Natural killer cell (primary cell): ENCODE data around the gene ZCCHC8. TPM values are rescaled to one million over a fixed set of nuclear protein-coding genes. Genes with fewer than 3 reads are reported as not detected.

Experiments used
- ATAC-seq, 3 donors: fragments of 150-1000 bp in 2 of 3; fragments of 200-7000 bp in 1 of 3; cut with Tn5 transposase; 1 replicate in 1 of 3; 2 replicates in 2 of 3; pipeline ENCODE4 v1.10.0; 2021; ENCODE audit warnings: mild to moderate bottlenecking in 2 of 3, moderate library complexity in 2 of 3
- DNase-seq, 2 donors: peaks; one replicate each; pipeline versions ENCODE4 v3.0.0 to v3.0.0-alpha.2; 2013 to 2021; ENCODE audit warnings: mixed read lengths in 1 of 2
- H3K27ac ChIP-seq: one replicate; pipeline ENCODE4 v1.5.1; 2013; ENCODE audit warnings: mild to moderate bottlenecking, low read length
- H3K27me3 ChIP-seq: one replicate; pipeline ENCODE4 v1.6.1; 2013; ENCODE audit warnings: low read length; ENCODE audit not compliant: control insufficient read depth, insufficient read depth
- H3K36me3 ChIP-seq: one replicate; pipeline ENCODE4 v1.6.1; 2013; ENCODE audit warnings: low read length; ENCODE audit not compliant: control insufficient read depth, insufficient read depth
- H3K4me1 ChIP-seq: one replicate; pipeline ENCODE4 v1.6.1; 2013; ENCODE audit warnings: low read length; ENCODE audit not compliant: control insufficient read depth, insufficient read depth
- H3K4me3 ChIP-seq: one replicate; pipeline ENCODE4 v1.5.1; 2013; ENCODE audit warnings: low read length
- H3K9me3 ChIP-seq: one replicate; pipeline ENCODE4 v1.6.1; 2013; ENCODE audit warnings: low read length; ENCODE audit not compliant: control insufficient read depth, insufficient read depth
- H3K27ac Mint-ChIP-seq, 2 donors: one replicate each; pipeline ENCODE4 v1.8.0; 2022; ENCODE audit warnings: mild to moderate bottlenecking in 2 of 2, mixed read lengths in 2 of 2, moderate library complexity in 1 of 2
- H3K27me3 Mint-ChIP-seq, 2 donors: one replicate each; pipeline ENCODE4 v1.8.0; 2022; ENCODE audit warnings: low read depth in 2 of 2, mixed read lengths in 2 of 2
- H3K36me3 Mint-ChIP-seq: one replicate; pipeline ENCODE4 v1.8.0; 2022; ENCODE audit warnings: mixed read lengths
- H3K4me1 Mint-ChIP-seq, 2 donors: one replicate each; pipeline ENCODE4 v1.8.0; 2022; ENCODE audit warnings: mixed read lengths in 2 of 2
- H3K4me3 Mint-ChIP-seq: one replicate; pipeline ENCODE4 v1.8.0; 2022; ENCODE audit warnings: mild to moderate bottlenecking, moderate library complexity, mixed read lengths
- H3K9me3 Mint-ChIP-seq, 2 donors: one replicate each; pipeline ENCODE4 v1.8.0; 2022; ENCODE audit warnings: mixed read lengths in 2 of 2
- WGBS: methylation state at CpG from one replicate; pipeline ENCODE4 v1.1.7; 2013; ENCODE audit warnings: missing lambda C conversion rate; ENCODE audit not compliant: insufficient coverage; 5-methylcytosine and 5-hydroxymethylcytosine counted together
- intact Hi-C: fragments of 100-400 bp; cut with micrococcal nuclease; formaldehyde crosslinking; loops from one replicate; pipeline ENCODE4 v1.14.2; 2022
- total RNA-seq, 4 donors: library from RNA; stranded (reverse); fragments of 120-200 nt in 1 of 4; gene quantifications; one replicate each; pipeline versions ENCODE4 v1.2.3 to v1.2.4, GENCODE V29; 2013 to 2022
- TF ChIP-seq, protein P1 (sequence below): fragments of 200-600 bp; IDR thresholded peaks from one replicate; pipeline ENCODE4 v1.8.0; 2022; ENCODE audit warnings: antibody characterized with exemption

The ZCCHC8 gene
- total RNA-seq, 3 donors from 2014 or later (not counting 1 experiment from before 2014, with no cell fraction given): 57.7 to 71.6 (median 66.6) TPM

DNA sequence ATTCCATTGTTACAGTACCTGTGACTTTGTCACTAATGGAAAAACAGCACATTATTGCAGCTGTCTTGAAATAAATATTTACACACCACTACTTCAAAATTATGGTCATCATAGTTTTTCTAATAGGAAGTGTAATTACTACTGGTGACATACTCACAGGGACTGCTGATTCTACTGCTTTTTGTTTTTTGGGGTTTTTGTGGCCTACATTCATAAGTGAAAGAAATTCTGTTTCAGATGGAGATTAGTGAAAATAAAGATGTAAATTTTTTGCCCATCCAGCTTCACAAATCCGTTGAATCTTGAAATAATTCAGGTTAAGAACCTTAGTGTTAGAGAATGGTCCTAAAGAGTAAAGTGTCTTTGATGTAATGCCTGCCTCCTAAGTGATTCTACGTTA is 43.8 kb upstream of the ZCCHC8 start:
- H3K36me3 Mint-ChIP-seq: peaks cover 5% of the 10 kb centered on the region
- intact Hi-C loops: no loop called here
- no peak for ATAC-seq
- Histone ChIP-seq H3K27ac (no peak overlapping the region), H3K27me3 (no peaks in the 10 kb centered on the region), H3K36me3 (peaks cover 22% of the 10 kb centered on the region), H3K9me3 (no peaks in the 10 kb centered on the region), H3K4me1 (no peaks in the 10 kb centered on the region), H3K4me3 (no peak overlapping the region)
- H3K9me3 Mint-ChIP-seq: no peaks in the 10 kb centered on the region
- H3K27me3 Mint-ChIP-seq: no peaks in the 10 kb centered on the region
- TF ChIP-seq, protein P1, sequence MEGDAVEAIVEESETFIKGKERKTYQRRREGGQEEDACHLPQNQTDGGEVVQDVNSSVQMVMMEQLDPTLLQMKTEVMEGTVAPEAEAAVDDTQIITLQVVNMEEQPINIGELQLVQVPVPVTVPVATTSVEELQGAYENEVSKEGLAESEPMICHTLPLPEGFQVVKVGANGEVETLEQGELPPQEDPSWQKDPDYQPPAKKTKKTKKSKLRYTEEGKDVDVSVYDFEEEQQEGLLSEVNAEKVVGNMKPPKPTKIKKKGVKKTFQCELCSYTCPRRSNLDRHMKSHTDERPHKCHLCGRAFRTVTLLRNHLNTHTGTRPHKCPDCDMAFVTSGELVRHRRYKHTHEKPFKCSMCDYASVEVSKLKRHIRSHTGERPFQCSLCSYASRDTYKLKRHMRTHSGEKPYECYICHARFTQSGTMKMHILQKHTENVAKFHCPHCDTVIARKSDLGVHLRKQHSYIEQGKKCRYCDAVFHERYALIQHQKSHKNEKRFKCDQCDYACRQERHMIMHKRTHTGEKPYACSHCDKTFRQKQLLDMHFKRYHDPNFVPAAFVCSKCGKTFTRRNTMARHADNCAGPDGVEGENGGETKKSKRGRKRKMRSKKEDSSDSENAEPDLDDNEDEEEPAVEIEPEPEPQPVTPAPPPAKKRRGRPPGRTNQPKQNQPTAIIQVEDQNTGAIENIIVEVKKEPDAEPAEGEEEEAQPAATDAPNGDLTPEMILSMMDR: no peak
- H3K4me3 Mint-ChIP-seq: no peak overlapping the region
- 94% methylated on average over 2 of the region's 2 CpGs for WGBS
- no peak for DNase-seq
- H3K4me1 Mint-ChIP-seq: no peaks in the 10 kb centered on the region
- no peak overlapping the region for H3K27ac Mint-ChIP-seq

DNA sequence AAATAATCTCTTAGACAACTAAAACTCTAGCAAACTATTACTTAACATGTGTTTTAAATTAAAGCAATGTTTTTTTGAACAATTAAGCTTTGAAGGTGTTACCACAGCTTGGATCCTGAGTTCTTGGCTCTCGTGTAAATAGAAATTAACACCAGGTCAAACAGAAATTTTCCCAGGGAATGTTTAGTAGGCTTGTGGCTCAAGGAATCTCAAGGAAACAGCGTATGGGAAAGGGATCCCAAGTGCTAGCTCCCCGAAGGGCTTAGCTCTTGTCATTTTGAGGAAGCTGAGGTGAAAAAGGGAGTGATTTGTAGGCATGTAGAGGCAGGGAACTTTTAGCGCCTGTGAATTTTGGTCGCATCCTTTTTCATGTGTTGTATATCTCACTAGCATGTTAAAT is 37.8 kb upstream of the ZCCHC8 start:
- WGBS: 99% methylated on average over 4 of the region's 5 CpGs
- H3K27me3 ChIP-seq: no peaks in the 10 kb centered on the region
- no peaks in the 10 kb centered on the region for H3K27me3 Mint-ChIP-seq
- no peak for ATAC-seq
- H3K9me3 ChIP-seq: no peaks in the 10 kb centered on the region
- no peak overlapping the region for H3K4me3 Mint-ChIP-seq
- TF ChIP-seq, protein P1: no peak
- no peak overlapping the region for H3K4me3 ChIP-seq
- no peak for DNase-seq
- peaks cover 14% of the 10 kb centered on the region for H3K36me3 ChIP-seq
- no peaks in the 10 kb centered on the region for H3K36me3 Mint-ChIP-seq
- H3K27ac ChIP-seq: no peak overlapping the region
- no peaks in the 10 kb centered on the region for H3K4me1 Mint-ChIP-seq
- no peaks in the 10 kb centered on the region for H3K9me3 Mint-ChIP-seq
- H3K4me1 ChIP-seq: no peaks in the 10 kb centered on the region
- H3K27ac Mint-ChIP-seq: no peak overlapping the region
- intact Hi-C loops: no loop called here

DNA sequence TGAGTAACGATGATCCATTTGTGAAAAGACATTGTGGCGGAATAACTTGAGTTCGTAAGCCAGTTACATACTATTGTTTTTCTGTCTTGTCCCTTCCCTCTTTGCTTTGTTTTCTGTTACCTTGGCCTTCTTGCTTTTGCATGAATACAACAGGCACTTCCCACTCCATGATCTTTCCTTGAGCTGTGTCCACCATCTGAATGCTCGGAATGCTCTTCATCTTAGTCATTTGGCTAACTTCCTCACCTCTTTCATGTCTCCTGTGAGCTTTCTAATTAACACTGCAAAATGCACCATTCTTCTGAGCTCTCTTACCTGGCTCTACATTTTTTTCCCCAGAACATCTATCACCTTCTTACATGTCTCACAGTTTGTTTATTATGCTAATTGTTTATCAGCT is 36.3 kb upstream of the ZCCHC8 start:
- no peak overlapping the region for H3K27ac ChIP-seq
- DNase-seq: no peak
- no peaks in the 10 kb centered on the region for H3K9me3 ChIP-seq
- TF ChIP-seq, protein P1: no peak
- no peaks in the 10 kb centered on the region for H3K4me1 Mint-ChIP-seq
- no peak overlapping the region for H3K27ac Mint-ChIP-seq
- peaks cover 10% of the 10 kb centered on the region for H3K36me3 ChIP-seq
- no peaks in the 10 kb centered on the region for H3K4me1 ChIP-seq
- H3K4me3 Mint-ChIP-seq: no peak overlapping the region
- ATAC-seq: no peak
- intact Hi-C loops: no loop called here
- H3K9me3 Mint-ChIP-seq: no peaks in the 10 kb centered on the region
- H3K27me3 Mint-ChIP-seq: no peaks in the 10 kb centered on the region
- H3K36me3 Mint-ChIP-seq: no peaks in the 10 kb centered on the region
- H3K27me3 ChIP-seq: no peaks in the 10 kb centered on the region
- no peak overlapping the region for H3K4me3 ChIP-seq
- 100% methylated on average over 4 of the region's 4 CpGs for WGBS

DNA sequence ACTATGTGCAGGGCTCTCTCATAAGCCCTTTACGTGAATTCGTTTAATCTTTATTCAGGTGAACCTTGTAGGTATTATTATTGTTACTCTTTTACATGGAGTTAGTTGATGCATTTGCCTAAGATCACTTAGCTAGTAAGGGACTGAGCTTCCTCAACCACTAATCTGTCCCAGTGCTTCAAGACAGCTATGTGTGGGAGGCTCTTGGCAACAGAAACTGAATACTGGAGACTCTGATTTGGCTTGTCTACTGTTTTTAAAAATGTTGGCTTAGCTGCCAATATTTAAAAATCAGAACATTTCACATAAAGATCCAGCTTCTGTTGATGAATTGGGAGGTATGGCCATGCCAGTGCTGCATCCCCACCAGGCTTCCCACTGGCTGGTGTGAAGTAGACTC is 33.1 kb upstream of the ZCCHC8 start:
- Histone ChIP-seq H3K4me3 (no peak overlapping the region), H3K4me1 (no peaks in the 10 kb centered on the region), H3K9me3 (no peaks in the 10 kb centered on the region), H3K36me3 (peaks cover 10% of the 10 kb centered on the region), H3K27me3 (no peaks in the 10 kb centered on the region), H3K27ac (no peak overlapping the region)
- intact Hi-C loops: no loop called here
- H3K36me3 Mint-ChIP-seq: no peaks in the 10 kb centered on the region
- no peaks in the 10 kb centered on the region for H3K9me3 Mint-ChIP-seq
- no peaks in the 10 kb centered on the region for H3K4me1 Mint-ChIP-seq
- no peak overlapping the region for H3K4me3 Mint-ChIP-seq
- H3K27me3 Mint-ChIP-seq: no peaks in the 10 kb centered on the region
- no peak for ATAC-seq
- WGBS: 92% methylated on average over 2 of the region's 2 CpGs
- TF ChIP-seq, protein P1: no peak
- no peak for DNase-seq
- H3K27ac Mint-ChIP-seq: no peak overlapping the region
